Measurements from ENCODE around the gene RABGAP1. TPM values are rescaled to one million over a fixed set of nuclear protein-coding genes. Genes with fewer than 3 reads are reported as not detected.

Gene RABGAP1
- total RNA-seq, 3 donors from 2014 or later = 49.1 to 93.4 (median 77.7) TPM

- Histone ChIP-seq H3K4me1 (no peaks in the 10 kb centered on the region), H3K36me3 (peaks cover 4% of the 10 kb centered on the region), H3K27ac (no peak overlapping the region), H3K9me3 (no peaks in the 10 kb centered on the region), H3K4me3 (no peak overlapping the region), H3K27me3 (no peaks in the 10 kb centered on the region)
- DNase-seq (ENCODE audit: low spot score in 2 of 2) = no peak
- intact Hi-C loops (cut with DNase I; ENCODE audit: low total_unique reads) = no loop called here
- TF ChIP-seq POLR2AphosphoS5 (IDR thresholded peaks at IDR 0.05) (no peak), POLR2A (IDR thresholded peaks at IDR 0.05) (no peak)
- TF ChIP-seq, protein P1, sequence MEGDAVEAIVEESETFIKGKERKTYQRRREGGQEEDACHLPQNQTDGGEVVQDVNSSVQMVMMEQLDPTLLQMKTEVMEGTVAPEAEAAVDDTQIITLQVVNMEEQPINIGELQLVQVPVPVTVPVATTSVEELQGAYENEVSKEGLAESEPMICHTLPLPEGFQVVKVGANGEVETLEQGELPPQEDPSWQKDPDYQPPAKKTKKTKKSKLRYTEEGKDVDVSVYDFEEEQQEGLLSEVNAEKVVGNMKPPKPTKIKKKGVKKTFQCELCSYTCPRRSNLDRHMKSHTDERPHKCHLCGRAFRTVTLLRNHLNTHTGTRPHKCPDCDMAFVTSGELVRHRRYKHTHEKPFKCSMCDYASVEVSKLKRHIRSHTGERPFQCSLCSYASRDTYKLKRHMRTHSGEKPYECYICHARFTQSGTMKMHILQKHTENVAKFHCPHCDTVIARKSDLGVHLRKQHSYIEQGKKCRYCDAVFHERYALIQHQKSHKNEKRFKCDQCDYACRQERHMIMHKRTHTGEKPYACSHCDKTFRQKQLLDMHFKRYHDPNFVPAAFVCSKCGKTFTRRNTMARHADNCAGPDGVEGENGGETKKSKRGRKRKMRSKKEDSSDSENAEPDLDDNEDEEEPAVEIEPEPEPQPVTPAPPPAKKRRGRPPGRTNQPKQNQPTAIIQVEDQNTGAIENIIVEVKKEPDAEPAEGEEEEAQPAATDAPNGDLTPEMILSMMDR (IDR thresholded peaks at IDR 0.05) = no peak
Observed at GRCh38 chr9:123131258-123131657, 190.4 kb downstream of the RABGAP1 start.

GRCh38 chr9:123131993-123132392, 191.2 kb downstream of the RABGAP1 start:
- Histone ChIP-seq H3K36me3 (no peaks in the 10 kb centered on the region), H3K9me3 (no peaks in the 10 kb centered on the region), H3K27ac (no peak overlapping the region), H3K27me3 (no peaks in the 10 kb centered on the region), H3K4me1 (no peaks in the 10 kb centered on the region), H3K4me3 (no peak overlapping the region)
- no peak for DNase-seq (ENCODE audit: low spot score in 2 of 2)
- TF ChIP-seq POLR2A (IDR thresholded peaks at IDR 0.05) (no peak), POLR2AphosphoS5 (IDR thresholded peaks at IDR 0.05) (no peak)
- TF ChIP-seq, protein P1 (IDR thresholded peaks at IDR 0.05) = no peak
- intact Hi-C loops (cut with DNase I; ENCODE audit: low total_unique reads) = no loop called here

GRCh38 chr9:123132696-123133095, 191.9 kb downstream of the RABGAP1 start:
- TF ChIP-seq, protein P1 (IDR thresholded peaks at IDR 0.05) = no peak
- TF ChIP-seq POLR2A (IDR thresholded peaks at IDR 0.05) (no peak), POLR2AphosphoS5 (IDR thresholded peaks at IDR 0.05) (no peak)
- no peaks in the 10 kb centered on the region for H3K9me3 ChIP-seq
- no peak for DNase-seq (ENCODE audit: low spot score in 2 of 2)
- no peak overlapping the region for H3K27ac ChIP-seq
- H3K4me1 ChIP-seq = no peaks in the 10 kb centered on the region
- H3K36me3 ChIP-seq = no peaks in the 10 kb centered on the region
- H3K4me3 ChIP-seq = no peak overlapping the region
- intact Hi-C loops (cut with DNase I; ENCODE audit: low total_unique reads) = no loop called here
- H3K27me3 ChIP-seq = no peaks in the 10 kb centered on the region

- Histone ChIP-seq H3K27me3 (no peaks in the 10 kb centered on the region), H3K27ac (no peak overlapping the region), H3K4me3 (no peak overlapping the region), H3K36me3 (no peaks in the 10 kb centered on the region), H3K9me3 (no peaks in the 10 kb centered on the region), H3K4me1 (no peaks in the 10 kb centered on the region)
- intact Hi-C loops (cut with DNase I; ENCODE audit: low total_unique reads) = no loop called here
- TF ChIP-seq, protein P1 (IDR thresholded peaks at IDR 0.05) = no peak
- TF ChIP-seq POLR2AphosphoS5 (IDR thresholded peaks at IDR 0.05) (no peak), POLR2A (IDR thresholded peaks at IDR 0.05) (no peak)
- no peak for DNase-seq (ENCODE audit: low spot score in 2 of 2)
Observed at GRCh38 chr9:123135430-123135829, 194.6 kb downstream of the RABGAP1 start.

GRCh38 chr9:123138163-123138562, 197.3 kb downstream of the RABGAP1 start:
- H3K27me3 ChIP-seq = no peaks in the 10 kb centered on the region
- no peaks in the 10 kb centered on the region for H3K9me3 ChIP-seq
- no peak for TF ChIP-seq POLR2A (IDR thresholded peaks at IDR 0.05)
- TF ChIP-seq POLR2AphosphoS5 (IDR thresholded peaks at IDR 0.05) = no peak
- TF ChIP-seq, protein P1 (IDR thresholded peaks at IDR 0.05) = no peak
- intact Hi-C loops (cut with DNase I; ENCODE audit: low total_unique reads) = no loop called here
- DNase-seq (ENCODE audit: low spot score in 2 of 2) = no peak
- no peak overlapping the region for H3K4me3 ChIP-seq
- no peaks in the 10 kb centered on the region for H3K36me3 ChIP-seq
- H3K27ac ChIP-seq = no peak overlapping the region
- H3K4me1 ChIP-seq = no peaks in the 10 kb centered on the region
